GM10266 (cell line): ENCODE results near the gene FTSJ3.

Experiments used
- DNase-seq: peaks from one replicate; pipeline ENCODE4 v3.0.0; 2012; ENCODE audit errors: extremely low spot score
- CTCF ChIP-seq: IDR thresholded peaks from 2 replicates; pipeline ENCODE4 v1.5.1; 2012; ENCODE audit warnings: mild to moderate bottlenecking, low read depth; ENCODE audit not compliant: control insufficient read depth, insufficient read depth; ENCODE audit errors: missing control alignments

The FTSJ3 gene

GRCh38 chr17:63819585-63820537 lies 7.6 kb downstream of the FTSJ3 start:
- no peak for TF ChIP-seq CTCF
- DNase-seq, result no peak

GRCh38 chr17:63819131-63819530 lies 8.3 kb downstream of the FTSJ3 start:
- no peak for TF ChIP-seq CTCF
- DNase-seq, result no peak

- DNase-seq, result no peak
- TF ChIP-seq CTCF, result no peak
Measured at GRCh38 chr17:63817736-63818385, 9.6 kb downstream of the FTSJ3 start.

GRCh38 chr17:63816669-63817068 lies 10.8 kb downstream of the FTSJ3 start:
- TF ChIP-seq CTCF, result no peak
- DNase-seq, result no peak

- TF ChIP-seq CTCF, result no peak
- no peak for DNase-seq
Measured at GRCh38 chr17:63816123-63816522, 11.3 kb downstream of the FTSJ3 start.

GRCh38 chr17:63809970-63810369 lies 17.5 kb downstream of the FTSJ3 start:
- DNase-seq, result no peak
- TF ChIP-seq CTCF, result no peak

GRCh38 chr17:63805591-63805990 lies 21.9 kb downstream of the FTSJ3 start:
- no peak for TF ChIP-seq CTCF
- DNase-seq, result no peak
